Mucosa of descending colon (tissue), 3 donors: ENCODE data around the gene CAST. TPM values are rescaled to one million over a fixed set of nuclear protein-coding genes. Genes with fewer than 3 reads are reported as not detected.

Source experiments
- ATAC-seq: fragments of 200-7000 bp; cut with Tn5 transposase; one replicate; pipeline ENCODE4 v1.9.1; 2020; ENCODE audit warnings: mild to moderate bottlenecking, moderate library complexity
- DNase-seq, 3 donors: peaks; one replicate each; pipeline ENCODE4 v3.0.0-alpha.2; 2020
- H3K36me3 ChIP-seq: fragments of 200-600 bp; one replicate; pipeline ENCODE4 v1.8.0; 2021; ENCODE audit warnings: low read depth, mild to moderate bottlenecking
- H3K4me1 ChIP-seq: fragments of 200-600 bp; one replicate; pipeline ENCODE4 v1.8.0; 2021; ENCODE audit warnings: low read depth, mild to moderate bottlenecking
- H3K4me3 ChIP-seq: fragments of 200-600 bp; one replicate; pipeline ENCODE4 v1.8.0; 2021; ENCODE audit warnings: mild to moderate bottlenecking
- H3K9me3 ChIP-seq: fragments of 200-600 bp; one replicate; pipeline ENCODE4 v1.8.0; 2021; ENCODE audit warnings: mild to moderate bottlenecking
- intact Hi-C, 2 donors: fragments of 100-400 bp; cut with DNase I in 1 of 2; cut with micrococcal nuclease in 1 of 2; formaldehyde crosslinking; loops; one replicate each; pipeline versions ENCODE4 v1.11.0 to v1.11.1; 2022; cut with DNase I, micrococcal nuclease
- total RNA-seq, 3 donors: library from RNA; stranded (reverse); fragmentation: NEBNext Ultra II Directional in 2 of 3; extraction: Animal tissue kit (Norgen Biotek cat#: 25700) in 2 of 3; gene quantifications; one replicate each; pipeline versions ENCODE4 v1.2.1 to v1.2.4, GENCODE V29; 2021 to 2023
- TF ChIP-seq, protein P1 (sequence below): fragments of 200-600 bp; IDR thresholded peaks from one replicate; pipeline ENCODE4 v1.8.0; 2022; ENCODE audit warnings: antibody characterized with exemption, mild to moderate bottlenecking
- donor health status: DM: no; HTN: no; CAD: no; lungs with moderate emphysema.
- donor health status: DM: no; HTN: no; CAD: no.
- donor health status: DM: no; HTN: yes; CAD: no.

CAST gene
- total RNA-seq, 3 donors from 2014 or later: 348 to 433 (median 372) TPM

DNA sequence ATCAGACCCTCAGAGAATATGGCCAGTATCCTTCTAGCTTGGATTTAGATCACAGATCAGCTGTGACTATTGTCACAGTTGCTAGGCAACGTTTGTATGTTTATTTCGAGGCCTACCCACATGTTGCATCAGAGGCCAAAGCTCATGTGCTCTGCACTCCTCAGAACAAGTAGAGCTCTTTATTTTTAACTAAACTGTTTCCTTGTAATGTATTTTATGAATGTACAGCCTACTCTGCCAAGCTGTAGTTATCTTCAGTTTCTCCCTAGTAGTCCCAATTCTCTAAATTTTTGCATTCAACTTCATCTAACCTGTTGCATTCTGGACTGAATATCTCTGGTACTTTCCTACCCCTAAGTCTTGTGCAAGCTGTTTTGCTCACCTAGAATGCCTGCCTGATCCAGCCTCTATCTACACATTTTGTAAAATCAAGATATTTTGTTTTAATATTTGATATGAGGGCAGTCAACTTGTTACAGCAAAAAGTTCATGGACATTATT, 52.8 kb downstream of the CAST start:
- DNase-seq (peak in 1 of 3 donors; percentile 83), ATAC-seq (peak; percentile 89)
- Histone ChIP-seq H3K36me3 (no peaks in the 10 kb centered on the region), H3K4me1 (peaks cover 38% of the 10 kb centered on the region), H3K4me3 (no peak overlapping the region), H3K9me3 (no peaks in the 10 kb centered on the region)
- TF ChIP-seq, protein P1, sequence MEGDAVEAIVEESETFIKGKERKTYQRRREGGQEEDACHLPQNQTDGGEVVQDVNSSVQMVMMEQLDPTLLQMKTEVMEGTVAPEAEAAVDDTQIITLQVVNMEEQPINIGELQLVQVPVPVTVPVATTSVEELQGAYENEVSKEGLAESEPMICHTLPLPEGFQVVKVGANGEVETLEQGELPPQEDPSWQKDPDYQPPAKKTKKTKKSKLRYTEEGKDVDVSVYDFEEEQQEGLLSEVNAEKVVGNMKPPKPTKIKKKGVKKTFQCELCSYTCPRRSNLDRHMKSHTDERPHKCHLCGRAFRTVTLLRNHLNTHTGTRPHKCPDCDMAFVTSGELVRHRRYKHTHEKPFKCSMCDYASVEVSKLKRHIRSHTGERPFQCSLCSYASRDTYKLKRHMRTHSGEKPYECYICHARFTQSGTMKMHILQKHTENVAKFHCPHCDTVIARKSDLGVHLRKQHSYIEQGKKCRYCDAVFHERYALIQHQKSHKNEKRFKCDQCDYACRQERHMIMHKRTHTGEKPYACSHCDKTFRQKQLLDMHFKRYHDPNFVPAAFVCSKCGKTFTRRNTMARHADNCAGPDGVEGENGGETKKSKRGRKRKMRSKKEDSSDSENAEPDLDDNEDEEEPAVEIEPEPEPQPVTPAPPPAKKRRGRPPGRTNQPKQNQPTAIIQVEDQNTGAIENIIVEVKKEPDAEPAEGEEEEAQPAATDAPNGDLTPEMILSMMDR: no peak
- intact Hi-C loops: no loop called here

DNA sequence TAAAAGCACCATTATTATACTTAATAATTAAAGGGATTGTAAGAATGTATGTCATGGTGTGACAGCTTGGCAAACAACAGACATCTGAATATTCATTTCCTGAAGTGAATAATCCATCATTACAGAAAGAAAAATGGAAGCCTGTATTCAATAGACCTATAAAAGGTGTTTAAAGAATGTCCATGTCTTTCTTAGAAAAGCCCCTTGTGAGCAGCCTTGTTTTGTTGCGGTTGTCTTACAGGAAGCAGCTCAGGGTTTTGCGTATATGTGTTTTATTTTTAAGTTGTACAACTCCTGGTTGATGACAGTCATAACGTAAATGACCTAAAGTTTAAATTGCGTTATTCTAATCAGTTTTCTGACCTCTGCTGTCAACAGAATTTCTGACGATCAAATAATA, 53.8 kb downstream of the CAST start:
- H3K4me1 ChIP-seq: peaks cover 38% of the 10 kb centered on the region
- H3K36me3 ChIP-seq: no peaks in the 10 kb centered on the region
- ATAC-seq: no peak
- intact Hi-C loops: no loop called here
- H3K4me3 ChIP-seq: no peak overlapping the region
- TF ChIP-seq, protein P1: no peak
- no peaks in the 10 kb centered on the region for H3K9me3 ChIP-seq
- no peak for DNase-seq

DNA sequence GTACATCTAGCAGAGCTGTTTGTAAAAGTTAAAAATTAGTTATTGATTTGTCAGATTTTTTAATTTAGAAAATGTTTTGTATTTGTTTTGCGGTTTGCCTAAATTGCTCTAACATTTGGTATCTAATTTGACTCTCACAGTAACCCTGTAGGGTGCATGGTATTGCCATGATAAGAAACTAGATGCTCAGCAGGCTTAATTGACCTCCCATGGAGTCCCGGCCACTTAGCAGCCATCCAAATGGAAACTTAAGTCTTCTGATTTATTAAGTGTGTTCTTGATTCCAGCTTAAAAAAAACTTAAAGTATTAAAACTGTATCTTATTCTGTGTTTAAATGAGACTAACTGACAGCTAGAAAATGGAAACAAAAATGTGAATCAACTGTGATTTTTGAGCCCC, 54.5 kb downstream of the CAST start:
- DNase-seq: no peak
- Histone ChIP-seq H3K9me3 (no peaks in the 10 kb centered on the region), H3K4me1 (peaks cover 42% of the 10 kb centered on the region), H3K4me3 (no peak overlapping the region), H3K36me3 (no peaks in the 10 kb centered on the region)
- TF ChIP-seq, protein P1: no peak
- ATAC-seq: no peak
- intact Hi-C loops: no loop called here

DNA sequence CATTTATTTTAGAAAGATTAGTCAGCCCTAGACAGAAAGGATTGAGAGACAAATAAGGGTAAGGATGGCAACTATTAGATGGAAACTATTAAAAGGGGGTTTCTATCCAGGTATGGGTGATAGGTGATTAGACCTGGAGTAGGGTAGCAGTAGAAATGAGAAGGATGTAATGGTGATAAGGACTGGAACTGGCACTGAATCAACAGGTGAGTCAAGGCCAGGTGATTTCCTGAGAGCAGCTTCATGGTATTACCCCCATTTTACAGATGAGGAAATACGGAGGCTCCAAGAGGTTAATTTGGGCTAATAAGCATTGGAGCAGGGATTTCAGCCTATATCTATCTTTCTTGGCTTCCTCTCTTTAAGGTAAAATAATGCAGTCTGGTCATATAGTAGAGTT, 55.7 kb downstream of the CAST start:
- DNase-seq: no peak
- H3K36me3 ChIP-seq: no peaks in the 10 kb centered on the region
- no peak for ATAC-seq
- TF ChIP-seq, protein P1: no peak
- no peak overlapping the region for H3K4me3 ChIP-seq
- no peaks in the 10 kb centered on the region for H3K9me3 ChIP-seq
- intact Hi-C loops: no loop called here
- H3K4me1 ChIP-seq: peaks cover 42% of the 10 kb centered on the region

DNA sequence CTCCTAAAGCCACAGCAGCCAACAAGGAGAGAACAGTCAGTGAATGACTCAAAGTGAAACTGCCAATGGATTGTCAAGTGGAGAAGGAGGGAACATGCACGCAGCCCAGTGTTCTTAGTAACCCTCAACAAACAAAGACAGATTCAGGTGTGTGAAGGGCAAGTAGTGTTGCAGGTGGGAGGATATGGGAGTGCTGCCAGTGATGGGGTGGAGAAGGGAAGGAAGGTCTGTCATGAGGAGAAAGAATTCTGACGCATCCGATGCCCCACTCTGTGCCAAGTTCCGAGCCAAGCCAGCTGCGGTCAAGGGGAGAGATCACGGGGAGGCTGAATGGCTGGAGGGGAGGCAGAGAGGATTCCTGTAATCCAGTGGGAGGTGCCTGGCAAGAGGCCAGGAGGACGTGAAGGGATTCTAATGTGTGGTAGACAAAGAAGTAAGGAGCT, 56.5 kb downstream of the CAST start:
- H3K36me3 ChIP-seq: no peaks in the 10 kb centered on the region
- no peaks in the 10 kb centered on the region for H3K9me3 ChIP-seq
- DNase-seq: peak; percentile 56 to 58 (median 57)
- H3K4me1 ChIP-seq: peaks cover 35% of the 10 kb centered on the region
- no peak overlapping the region for H3K4me3 ChIP-seq
- TF ChIP-seq, protein P1: no peak
- peak; percentile 68 for ATAC-seq
- intact Hi-C loops: no loop called here

DNA sequence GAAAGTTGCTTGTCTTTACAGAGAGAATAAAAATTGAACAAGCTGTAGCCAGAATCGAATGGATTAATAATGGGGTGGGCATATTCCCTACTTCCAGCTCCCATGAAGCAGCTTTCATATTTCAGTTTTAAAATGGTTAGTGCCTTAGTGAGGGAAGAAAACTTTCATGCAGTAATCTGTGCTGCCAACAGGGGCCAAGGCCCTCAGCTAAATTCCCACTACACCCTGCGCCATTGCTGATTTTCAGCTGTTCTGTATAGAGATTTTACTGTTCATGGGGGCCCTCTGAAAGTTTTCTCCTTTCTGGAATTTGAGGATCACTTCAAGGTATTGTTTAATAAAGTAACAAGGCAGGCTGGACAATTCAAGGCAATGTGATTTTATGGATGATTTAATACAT, 58.2 kb downstream of the CAST start:
- ATAC-seq (no peak), DNase-seq (no peak)
- TF ChIP-seq, protein P1: no peak
- Histone ChIP-seq H3K9me3 (no peaks in the 10 kb centered on the region), H3K4me3 (no peak overlapping the region), H3K36me3 (no peaks in the 10 kb centered on the region), H3K4me1 (peaks cover 19% of the 10 kb centered on the region)
- intact Hi-C loops: no loop called here
